ENCODE results near the gene MT1B.

DNA sequence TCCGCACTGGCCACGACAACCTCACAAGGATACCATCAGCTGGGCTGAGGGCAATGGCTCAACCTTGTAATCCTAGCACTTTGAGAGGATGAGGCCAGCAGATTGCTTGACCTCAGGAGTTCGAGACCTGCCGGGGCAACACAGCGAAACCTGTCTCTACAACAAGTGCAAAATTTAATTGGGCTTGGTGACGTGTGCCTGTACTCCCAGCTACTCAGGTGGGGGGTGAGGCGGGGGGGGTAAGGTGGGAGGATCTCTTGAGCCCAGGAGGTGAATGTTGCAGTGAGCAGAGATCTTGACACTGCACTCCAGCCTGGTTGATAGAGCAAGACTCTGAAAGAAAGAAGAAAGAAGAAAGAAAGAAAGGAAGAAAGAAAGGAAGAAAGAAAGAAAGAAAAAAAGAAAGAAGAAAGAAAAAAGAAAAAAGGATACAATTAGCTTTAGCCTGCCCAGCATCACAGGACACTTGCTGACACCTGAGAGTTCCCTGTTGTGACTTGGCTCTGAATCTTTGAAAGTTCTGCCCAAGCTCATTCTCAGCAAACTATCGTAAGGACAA, 31.3 kb upstream of the MT1B start:
- TF ChIP-seq POLR2A (IDR thresholded peaks at IDR 0.05), result no peak
- TF ChIP-seq, protein P1, sequence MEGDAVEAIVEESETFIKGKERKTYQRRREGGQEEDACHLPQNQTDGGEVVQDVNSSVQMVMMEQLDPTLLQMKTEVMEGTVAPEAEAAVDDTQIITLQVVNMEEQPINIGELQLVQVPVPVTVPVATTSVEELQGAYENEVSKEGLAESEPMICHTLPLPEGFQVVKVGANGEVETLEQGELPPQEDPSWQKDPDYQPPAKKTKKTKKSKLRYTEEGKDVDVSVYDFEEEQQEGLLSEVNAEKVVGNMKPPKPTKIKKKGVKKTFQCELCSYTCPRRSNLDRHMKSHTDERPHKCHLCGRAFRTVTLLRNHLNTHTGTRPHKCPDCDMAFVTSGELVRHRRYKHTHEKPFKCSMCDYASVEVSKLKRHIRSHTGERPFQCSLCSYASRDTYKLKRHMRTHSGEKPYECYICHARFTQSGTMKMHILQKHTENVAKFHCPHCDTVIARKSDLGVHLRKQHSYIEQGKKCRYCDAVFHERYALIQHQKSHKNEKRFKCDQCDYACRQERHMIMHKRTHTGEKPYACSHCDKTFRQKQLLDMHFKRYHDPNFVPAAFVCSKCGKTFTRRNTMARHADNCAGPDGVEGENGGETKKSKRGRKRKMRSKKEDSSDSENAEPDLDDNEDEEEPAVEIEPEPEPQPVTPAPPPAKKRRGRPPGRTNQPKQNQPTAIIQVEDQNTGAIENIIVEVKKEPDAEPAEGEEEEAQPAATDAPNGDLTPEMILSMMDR (IDR thresholded peaks at IDR 0.05), result no peak

All from esophagus squamous epithelium (tissue), 4 donors.